Natural killer cell (primary cell): ENCODE measurements around the gene CCNK. TPM values are rescaled to one million over a fixed set of nuclear protein-coding genes. Genes with fewer than 3 reads are reported as not detected.

Source experiments
- ATAC-seq, 3 donors: fragments of 150-1000 bp in 2 of 3; fragments of 200-7000 bp in 1 of 3; cut with Tn5 transposase; 1 replicate in 1 of 3; 2 replicates in 2 of 3; pipeline ENCODE4 v1.10.0; 2021; ENCODE audit warnings: mild to moderate bottlenecking in 2 of 3, moderate library complexity in 2 of 3
- DNase-seq, 2 donors: peaks; one replicate each; pipeline versions ENCODE4 v3.0.0 to v3.0.0-alpha.2; 2013 to 2021; ENCODE audit warnings: mixed read lengths in 1 of 2
- H3K27ac ChIP-seq: one replicate; pipeline ENCODE4 v1.5.1; 2013; ENCODE audit warnings: mild to moderate bottlenecking, low read length
- H3K27me3 ChIP-seq: one replicate; pipeline ENCODE4 v1.6.1; 2013; ENCODE audit warnings: low read length; ENCODE audit not compliant: control insufficient read depth, insufficient read depth
- H3K36me3 ChIP-seq: one replicate; pipeline ENCODE4 v1.6.1; 2013; ENCODE audit warnings: low read length; ENCODE audit not compliant: control insufficient read depth, insufficient read depth
- H3K4me1 ChIP-seq: one replicate; pipeline ENCODE4 v1.6.1; 2013; ENCODE audit warnings: low read length; ENCODE audit not compliant: control insufficient read depth, insufficient read depth
- H3K4me3 ChIP-seq: one replicate; pipeline ENCODE4 v1.5.1; 2013; ENCODE audit warnings: low read length
- H3K9me3 ChIP-seq: one replicate; pipeline ENCODE4 v1.6.1; 2013; ENCODE audit warnings: low read length; ENCODE audit not compliant: control insufficient read depth, insufficient read depth
- H3K27ac Mint-ChIP-seq, 2 donors: one replicate each; pipeline ENCODE4 v1.8.0; 2022; ENCODE audit warnings: mild to moderate bottlenecking in 2 of 2, mixed read lengths in 2 of 2, moderate library complexity in 1 of 2
- H3K27me3 Mint-ChIP-seq, 2 donors: one replicate each; pipeline ENCODE4 v1.8.0; 2022; ENCODE audit warnings: low read depth in 2 of 2, mixed read lengths in 2 of 2
- H3K36me3 Mint-ChIP-seq: one replicate; pipeline ENCODE4 v1.8.0; 2022; ENCODE audit warnings: mixed read lengths
- H3K4me1 Mint-ChIP-seq, 2 donors: one replicate each; pipeline ENCODE4 v1.8.0; 2022; ENCODE audit warnings: mixed read lengths in 2 of 2
- H3K4me3 Mint-ChIP-seq: one replicate; pipeline ENCODE4 v1.8.0; 2022; ENCODE audit warnings: mild to moderate bottlenecking, moderate library complexity, mixed read lengths
- H3K9me3 Mint-ChIP-seq, 2 donors: one replicate each; pipeline ENCODE4 v1.8.0; 2022; ENCODE audit warnings: mixed read lengths in 2 of 2
- CTCF ChIP-seq: fragments of 200-600 bp; IDR thresholded peaks from one replicate; pipeline ENCODE4 v1.8.0; 2022; ENCODE audit warnings: antibody characterized with exemption
- WGBS: methylation state at CpG from one replicate; pipeline ENCODE4 v1.1.7; 2013; ENCODE audit warnings: missing lambda C conversion rate; ENCODE audit not compliant: insufficient coverage; 5-methylcytosine and 5-hydroxymethylcytosine counted together
- intact Hi-C: fragments of 100-400 bp; cut with micrococcal nuclease; formaldehyde crosslinking; loops from one replicate; pipeline ENCODE4 v1.14.2; 2022
- total RNA-seq, 4 donors: library from RNA; stranded (reverse); fragments of 120-200 nt in 1 of 4; gene quantifications; one replicate each; pipeline versions ENCODE4 v1.2.3 to v1.2.4, GENCODE V29; 2013 to 2022

The CCNK gene
- total RNA-seq, 3 donors from 2014 or later (not counting 1 experiment from before 2014, with no cell fraction given): 155 to 168 (median 165) TPM

- H3K27ac Mint-ChIP-seq: no peak overlapping the region
- H3K27ac ChIP-seq: no peak overlapping the region
Measured at GRCh38 chr14:99551034-99551922, 70.1 kb downstream of the CCNK start.

GRCh38 chr14:99552021-99552553 is 70.9 kb downstream of the CCNK start:
- no peak for DNase-seq
- no peak for TF ChIP-seq CTCF
- Histone ChIP-seq H3K4me3 (no peak overlapping the region), H3K9me3 (no peaks in the 10 kb centered on the region), H3K27ac (no peak overlapping the region), H3K4me1 (no peaks in the 10 kb centered on the region), H3K27me3 (no peaks in the 10 kb centered on the region), H3K36me3 (no peaks in the 10 kb centered on the region)
- ATAC-seq: no peak
- Mint-ChIP-seq H3K4me1 (no peaks in the 10 kb centered on the region), H3K4me3 (no peak overlapping the region), H3K9me3 (no peaks in the 10 kb centered on the region), H3K36me3 (no peaks in the 10 kb centered on the region), H3K27me3 (no peaks in the 10 kb centered on the region), H3K27ac (no peak overlapping the region)
- WGBS: 91% methylated on average over 9 of the region's 9 CpGs
- intact Hi-C loops: no loop called here

More at GRCh38 chr14:99551034-99551922, 70.1 kb downstream of the CCNK start:
- Mint-ChIP-seq H3K4me3 (no peak overlapping the region), H3K9me3 (no peaks in the 10 kb centered on the region), H3K36me3 (no peaks in the 10 kb centered on the region), H3K4me1 (no peaks in the 10 kb centered on the region), H3K27me3 (no peaks in the 10 kb centered on the region)
- WGBS: 91% methylated on average over 11 of the region's 11 CpGs
- Histone ChIP-seq H3K4me1 (no peaks in the 10 kb centered on the region), H3K9me3 (no peaks in the 10 kb centered on the region), H3K4me3 (no peak overlapping the region), H3K36me3 (no peaks in the 10 kb centered on the region), H3K27me3 (no peaks in the 10 kb centered on the region)
- ATAC-seq (no peak), DNase-seq (no peak)
- no peak for TF ChIP-seq CTCF
- intact Hi-C loops: no loop called here

GRCh38 chr14:99552572-99553216 is 71.5 kb downstream of the CCNK start:
- Histone ChIP-seq H3K27me3 (no peaks in the 10 kb centered on the region), H3K4me3 (no peak overlapping the region), H3K27ac (no peak overlapping the region), H3K9me3 (no peaks in the 10 kb centered on the region), H3K4me1 (no peaks in the 10 kb centered on the region), H3K36me3 (no peaks in the 10 kb centered on the region)
- Mint-ChIP-seq H3K4me1 (no peaks in the 10 kb centered on the region), H3K9me3 (no peaks in the 10 kb centered on the region), H3K4me3 (no peak overlapping the region), H3K27ac (no peak overlapping the region), H3K36me3 (no peaks in the 10 kb centered on the region), H3K27me3 (no peaks in the 10 kb centered on the region)
- TF ChIP-seq CTCF: no peak
- intact Hi-C loops: no loop called here
- no peak for DNase-seq
- 95% methylated on average over 12 of the region's 13 CpGs for WGBS
- no peak for ATAC-seq
